A172 (cell line): ENCODE data around the gene EPB41L4A. TPM values are rescaled to one million over a fixed set of nuclear protein-coding genes. Genes with fewer than 3 reads are reported as not detected.
A peak's percentile ranks its signal among the peaks of the same experiment; 100 is the strongest.
"Not testable (repeated sequence)": the region's sequence is repeated elsewhere in the genome, so short reads cannot be mapped to it uniquely, and the experiment has no call there.

Experiments
- DNase-seq: peaks from one replicate; pipeline ENCODE4 v3.0.0-alpha.2; 2015; ENCODE audit warnings: low spot score
- total RNA-seq: library from RNA; depleted of rRNA; stranded (reverse); fragments of >200 nt; shearing (Covaris generic); gene quantifications from 2 replicates; pipeline ENCODE4 v1.2.3, GENCODE V29; 2014; rRNA removed

EPB41L4A gene
- 1.2 and 2.2 TPM in 2 replicates for total RNA-seq

GRCh38 chr5:112419164-112419985, at the start of gene EPB41L4A:
Gene EPB41L4A, minus strand, starts transcription at chr5:112419277. Its CDS starts 238 bp downstream, at chr5:112419039.
- DNase-seq: peak; percentile 18

GRCh38 chr5:112467485-112467884, 48.4 kb upstream of the EPB41L4A start:
- no peak for DNase-seq

- DNase-seq: not testable (repeated sequence)
These were observed 47.2 kb upstream of the EPB41L4A start for GRCh38 chr5:112466261-112466660.

GRCh38 chr5:112447187-112447760, 28.2 kb upstream of the EPB41L4A start:
- DNase-seq: not testable (repeated sequence)

GRCh38 chr5:112445626-112446350, 26.7 kb upstream of the EPB41L4A start:
- no peak for DNase-seq

GRCh38 chr5:112443932-112444331, 24.9 kb upstream of the EPB41L4A start:
- DNase-seq: not testable (repeated sequence)

GRCh38 chr5:112440031-112440430, 21.0 kb upstream of the EPB41L4A start:
- DNase-seq: no peak

- DNase-seq: no peak
These were observed 17.1 kb upstream of the EPB41L4A start for GRCh38 chr5:112436144-112436543.

- DNase-seq: no peak
These were observed 15.6 kb upstream of the EPB41L4A start for GRCh38 chr5:112434641-112435040.

GRCh38 chr5:112426202-112426601, 7.1 kb upstream of the EPB41L4A start:
- not testable (repeated sequence) for DNase-seq

- peak; percentile 64 for DNase-seq
These were observed 1.1 kb upstream of the EPB41L4A start for GRCh38 chr5:112419986-112420864.

- DNase-seq: no peak
These were observed 366 bp downstream of the EPB41L4A start for GRCh38 chr5:112418659-112419163.

- DNase-seq: peak; percentile 4
These were observed 982 bp downstream of the EPB41L4A start for GRCh38 chr5:112417931-112418658.

GRCh38 chr5:112415552-112415951, 3.5 kb downstream of the EPB41L4A start:
- DNase-seq: no peak

GRCh38 chr5:112413611-112414010, 5.5 kb downstream of the EPB41L4A start:
- DNase-seq: no peak

GRCh38 chr5:112412346-112412745, 6.7 kb downstream of the EPB41L4A start:
- DNase-seq: no peak

GRCh38 chr5:112411903-112412302, 7.2 kb downstream of the EPB41L4A start:
- no peak for DNase-seq

- DNase-seq: no peak
These were observed 11.4 kb downstream of the EPB41L4A start for GRCh38 chr5:112407666-112408065.

- DNase-seq: no peak
These were observed 11.8 kb downstream of the EPB41L4A start for GRCh38 chr5:112407240-112407639.

- DNase-seq: no peak
These were observed 16.0 kb downstream of the EPB41L4A start for GRCh38 chr5:112403069-112403468.

GRCh38 chr5:112401924-112402323, 17.2 kb downstream of the EPB41L4A start:
- no peak for DNase-seq
